ENCODE measurements around the gene EGR1.

The EGR1 gene

GRCh38 chr5:138454121-138454520 is 11.2 kb upstream of the EGR1 start:
- no peak for DNase-seq

DNA sequence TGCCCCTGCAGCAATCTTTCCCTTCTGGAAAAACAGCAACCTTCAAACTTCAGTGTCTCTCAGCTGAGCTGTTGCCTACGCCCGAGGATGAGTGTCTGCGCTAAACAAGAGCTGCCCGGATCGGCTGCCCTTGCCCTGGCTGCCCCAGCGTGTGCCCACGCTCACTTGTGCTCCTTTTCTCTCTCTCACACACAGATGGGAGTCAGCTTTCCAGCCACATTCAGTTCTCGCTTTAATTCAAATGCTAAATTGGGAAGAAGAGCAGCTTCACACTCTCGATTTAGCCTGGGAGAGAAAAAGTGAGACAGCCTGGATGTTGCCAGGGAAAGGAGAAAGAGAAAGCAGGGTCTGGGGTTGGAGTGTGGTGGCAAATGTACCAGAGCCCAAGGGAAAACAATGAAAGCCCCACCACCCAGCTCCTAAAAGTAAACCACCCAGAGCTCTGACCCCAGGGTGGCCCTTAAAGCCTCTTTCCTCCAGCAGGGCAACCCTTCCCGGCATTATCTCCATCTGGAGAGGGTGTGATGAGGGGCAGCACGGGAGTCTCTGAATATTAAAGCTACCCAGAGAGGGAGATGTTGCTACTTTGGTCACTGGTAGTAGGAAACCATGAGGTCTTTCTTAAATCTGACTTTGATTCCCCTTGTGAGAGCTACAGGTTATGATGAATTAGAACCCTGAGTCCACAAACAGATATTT is 9.9 kb upstream of the EGR1 start:
- DNase-seq: no peak

GRCh38 chr5:138457531-138458275 is 7.6 kb upstream of the EGR1 start:
- DNase-seq: no peak

DNA sequence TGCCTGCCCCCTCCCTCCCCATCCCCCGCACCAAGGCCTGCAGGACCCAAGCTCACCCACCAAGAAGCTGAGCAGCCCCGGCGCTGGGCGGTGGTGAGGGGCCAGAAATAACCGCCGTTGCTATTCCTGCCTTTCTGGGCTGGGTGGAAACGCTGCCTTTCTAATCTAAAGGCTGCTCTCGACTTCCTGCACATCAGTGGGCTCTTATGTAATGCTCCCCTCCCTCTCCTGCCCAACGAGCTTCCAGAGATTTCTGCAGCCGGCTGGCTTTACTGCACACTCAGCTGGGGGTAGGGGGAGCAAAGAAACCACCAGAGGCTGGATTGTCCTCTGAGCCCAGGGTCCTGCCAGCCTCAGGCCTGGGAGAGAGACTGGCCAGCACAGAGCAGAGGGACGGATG is 6.9 kb upstream of the EGR1 start:
- DNase-seq: no peak

DNA sequence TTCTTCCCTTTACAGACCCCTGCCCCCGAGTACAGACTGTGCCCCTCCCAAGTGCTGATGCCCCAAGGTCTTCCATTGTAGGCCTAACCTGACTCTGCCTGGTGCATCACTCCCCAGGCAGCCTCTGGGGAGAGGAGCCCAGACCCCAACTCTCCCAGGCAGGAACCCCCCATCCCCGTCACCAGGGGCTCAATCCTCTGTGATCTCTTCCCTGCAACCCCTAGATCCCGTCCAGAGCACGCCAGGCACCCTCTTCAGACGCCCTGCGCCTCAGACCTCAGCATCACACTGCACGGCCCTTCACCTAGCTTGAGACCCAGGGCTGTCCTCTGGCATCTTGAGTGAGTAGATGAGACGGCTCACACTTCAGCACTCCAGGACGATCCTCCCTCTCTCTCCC is 6.4 kb upstream of the EGR1 start:
- DNase-seq: no peak

DNA sequence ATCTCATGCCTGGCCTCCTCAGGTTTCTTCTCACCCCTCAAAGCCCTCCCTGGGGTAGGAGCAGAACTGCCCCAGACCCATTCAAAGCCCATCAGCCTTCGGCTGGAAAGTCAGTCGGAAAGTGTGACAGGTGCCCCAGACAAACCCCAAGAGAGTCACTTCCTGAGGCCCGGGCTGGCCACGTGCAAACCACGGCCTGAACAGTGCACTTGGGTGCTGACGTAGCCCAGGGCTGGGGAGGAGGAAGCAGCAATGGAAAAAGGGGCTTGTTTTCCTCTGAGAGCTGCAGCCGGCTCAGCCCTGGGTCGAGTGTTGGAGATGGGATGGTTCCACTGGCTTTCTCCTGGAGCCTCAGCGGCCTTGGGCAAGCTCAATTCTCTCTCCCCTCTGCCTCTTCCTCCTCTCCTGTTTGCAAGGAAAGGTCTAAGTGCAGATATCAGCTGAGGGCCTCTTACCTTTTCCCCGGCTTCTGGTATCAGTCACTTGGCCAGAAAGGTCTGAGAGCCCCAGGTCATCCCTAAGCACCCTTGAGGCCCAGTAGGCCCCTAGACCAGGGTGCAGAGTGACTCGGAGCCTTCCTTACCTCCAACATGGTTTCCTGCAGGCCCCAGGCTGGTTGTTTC is 5.9 kb upstream of the EGR1 start:
- DNase-seq: no peak

- DNase-seq: peak; percentile 36
Measured at GRCh38 chr5:138460032-138460693, 5.1 kb upstream of the EGR1 start.

- DNase-seq: no peak
Measured at GRCh38 chr5:138461343-138462125, 3.7 kb upstream of the EGR1 start.

GRCh38 chr5:138463419-138464007 is 1.8 kb upstream of the EGR1 start:
- peak; percentile 18 for DNase-seq

DNA sequence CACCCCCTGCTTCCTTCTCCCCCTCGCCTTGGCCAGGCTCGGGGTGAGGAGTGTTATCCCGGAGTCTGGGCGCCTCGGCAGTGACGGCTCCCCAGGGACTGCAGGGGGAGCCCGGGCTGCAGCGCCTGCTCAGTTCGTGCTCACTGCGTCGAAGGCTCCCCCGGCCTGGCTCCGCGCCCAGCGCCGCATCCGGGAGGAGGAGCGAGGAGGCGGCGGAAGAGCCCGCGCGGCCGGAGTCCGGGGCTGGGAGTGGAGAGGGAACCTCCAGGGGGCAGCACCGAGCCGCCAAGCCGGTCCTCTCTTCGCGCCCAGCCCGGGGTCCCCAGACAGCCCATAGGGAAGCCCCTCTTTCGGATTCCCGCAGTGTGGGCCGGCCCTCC is 1.3 kb upstream of the EGR1 start:
- peak; percentile 94 for DNase-seq

GRCh38 chr5:138464388-138465260 is 655 bp upstream of the EGR1 start:
- DNase-seq: peak; percentile 99

DNA sequence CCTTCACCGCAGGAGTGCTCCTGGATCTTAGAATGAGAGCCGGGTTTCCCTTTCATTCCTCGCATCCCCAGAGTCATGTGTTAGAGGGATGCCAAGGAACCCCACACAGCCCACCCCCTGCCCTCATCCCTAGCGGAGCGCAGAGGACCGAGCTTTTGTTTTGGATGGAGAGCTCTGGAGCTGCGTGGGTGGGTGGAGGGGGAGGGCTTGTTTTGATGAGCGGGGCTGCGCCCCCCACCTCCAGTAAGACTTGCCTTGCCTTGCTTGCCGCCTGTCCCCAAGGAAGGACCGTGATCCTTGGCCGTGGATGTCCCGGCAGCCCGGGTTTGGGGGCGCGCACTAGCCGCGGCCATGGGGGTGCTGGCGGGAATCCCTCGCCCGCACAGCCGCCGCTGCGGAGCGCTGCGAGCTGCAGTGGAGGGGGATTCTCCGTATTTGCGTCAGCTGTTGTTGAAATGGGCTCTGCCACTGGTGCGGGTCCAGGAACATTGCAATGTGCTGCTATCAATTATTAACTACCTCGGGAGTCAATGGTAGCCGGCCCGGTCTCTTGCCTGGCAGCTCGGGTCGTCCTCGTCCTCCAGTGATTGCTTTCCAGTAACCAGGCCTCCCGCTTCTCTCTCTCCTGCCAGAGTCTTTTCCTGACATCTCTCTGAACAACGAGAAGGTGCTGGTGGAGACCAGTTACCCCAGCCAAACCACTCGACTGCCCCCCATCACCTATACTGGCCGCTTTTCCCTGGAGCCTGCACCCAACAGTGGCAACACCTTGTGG is 1.0 kb downstream of the EGR1 start:
- DNase-seq: no peak

GRCh38 chr5:138466900-138467710 is 1.8 kb downstream of the EGR1 start:
- DNase-seq: no peak

DNA sequence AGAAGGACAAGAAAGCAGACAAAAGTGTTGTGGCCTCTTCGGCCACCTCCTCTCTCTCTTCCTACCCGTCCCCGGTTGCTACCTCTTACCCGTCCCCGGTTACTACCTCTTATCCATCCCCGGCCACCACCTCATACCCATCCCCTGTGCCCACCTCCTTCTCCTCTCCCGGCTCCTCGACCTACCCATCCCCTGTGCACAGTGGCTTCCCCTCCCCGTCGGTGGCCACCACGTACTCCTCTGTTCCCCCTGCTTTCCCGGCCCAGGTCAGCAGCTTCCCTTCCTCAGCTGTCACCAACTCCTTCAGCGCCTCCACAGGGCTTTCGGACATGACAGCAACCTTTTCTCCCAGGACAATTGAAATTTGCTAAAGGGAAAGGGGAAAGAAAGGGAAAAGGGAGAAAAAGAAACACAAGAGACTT is 2.4 kb downstream of the EGR1 start:
- no peak for DNase-seq

- DNase-seq: no peak
Measured at GRCh38 chr5:138468133-138468965, 3.1 kb downstream of the EGR1 start.

GRCh38 chr5:138468966-138469539 is 3.8 kb downstream of the EGR1 start:
- DNase-seq: no peak

DNA sequence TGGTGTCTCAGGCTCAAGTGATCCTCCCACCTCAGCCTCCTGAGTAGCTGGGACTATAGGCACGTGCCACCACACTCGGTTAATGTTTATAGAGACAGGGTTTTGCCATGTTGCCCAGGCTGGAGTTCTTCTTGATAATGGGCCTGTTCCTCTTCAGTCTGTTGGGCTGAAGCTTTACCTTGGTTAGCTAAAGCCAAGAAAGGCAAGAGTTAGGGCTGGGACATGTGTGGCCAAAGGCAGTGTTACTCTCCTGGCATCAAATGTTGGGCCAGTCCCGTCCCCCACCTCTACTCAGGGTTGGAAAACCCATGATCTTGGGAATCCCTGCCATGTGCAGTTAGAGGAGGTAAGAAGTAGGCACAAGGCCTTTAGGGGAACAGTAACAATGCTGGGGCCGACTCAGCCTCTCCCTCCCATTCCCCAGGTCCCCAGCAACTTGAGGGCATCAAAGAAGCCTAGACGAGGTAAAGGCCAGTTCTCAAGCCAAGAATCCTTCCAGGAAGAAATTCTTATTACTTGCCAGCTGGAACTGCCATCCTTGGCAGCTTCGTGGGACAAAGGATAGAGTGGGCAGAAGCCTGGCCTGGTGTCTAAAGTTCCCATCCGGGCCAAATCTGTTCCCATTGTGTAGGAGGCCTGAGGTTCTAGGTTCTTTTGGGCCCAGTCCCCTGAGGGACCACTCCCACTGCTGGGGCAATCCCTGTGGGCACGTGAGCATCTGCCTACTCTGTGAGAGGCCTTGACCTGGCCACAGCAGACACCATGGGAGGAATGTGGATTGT is 4.5 kb downstream of the EGR1 start:
- DNase-seq: no peak

All from hematopoietic multipotent progenitor cell treated with erythropoietin and hydrocortisone succinate and interleukin-3 and kit ligand, for 8 days (in vitro differentiated cells).